Measurements from ENCODE around the gene SF3A1.

DNA sequence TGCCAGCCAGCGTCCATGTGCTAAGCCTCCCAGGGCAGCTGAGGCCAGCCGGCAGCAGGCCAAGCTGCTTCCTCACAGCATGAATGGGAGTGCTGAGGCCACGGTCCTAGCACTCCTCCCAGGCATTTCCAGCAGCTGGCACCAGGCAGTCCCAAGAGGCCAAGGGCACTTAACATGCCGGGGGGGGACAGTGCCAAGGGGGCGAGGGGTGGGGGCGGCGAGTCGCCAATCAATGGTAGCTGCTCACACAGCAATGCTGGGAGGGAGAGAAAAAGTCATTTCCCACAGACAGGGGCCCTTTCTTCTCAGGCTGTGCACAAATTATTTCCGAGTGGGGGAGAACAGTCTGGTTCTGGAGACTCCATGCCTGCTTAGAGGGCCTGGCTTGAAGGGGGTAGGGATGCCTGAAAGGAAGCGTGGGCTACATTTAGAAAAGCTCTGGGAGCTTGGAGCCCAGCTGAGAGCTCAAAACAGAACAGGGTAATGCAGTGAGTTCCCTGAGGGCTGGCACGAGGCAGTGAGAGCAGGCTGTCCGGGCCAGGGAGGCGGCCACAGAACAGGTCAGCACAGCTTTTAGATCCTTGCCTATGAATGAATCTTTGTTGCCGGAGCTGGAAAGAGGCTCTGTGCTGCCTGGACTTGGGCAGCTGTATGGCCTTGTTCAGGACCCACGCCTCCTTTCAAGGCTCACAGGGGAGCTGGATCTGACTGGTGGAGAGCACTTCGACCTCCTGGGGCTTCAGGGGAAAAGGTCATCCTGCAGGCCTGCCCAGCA lies 15.6 kb downstream of the SF3A1 start:
- TF ChIP-seq RAD21 (IDR thresholded peaks at IDR 0.05): no peak
- TF ChIP-seq CTCF (IDR thresholded peaks at IDR 0.05; ENCODE audit: low read depth, low read length, missing input control): no peak
- no peak for TF ChIP-seq HNF4A (conservative IDR thresholded peaks at IDR 0.05)
- no peak for TF ChIP-seq REST (IDR thresholded peaks at IDR 0.05)
- TF ChIP-seq MAX (IDR thresholded peaks at IDR 0.05): no peak
- TF ChIP-seq GABPA (IDR thresholded peaks at IDR 0.05 in 1 of 2, conservative IDR thresholded peaks at IDR 0.05 in 1 of 2): no peak
- TF ChIP-seq YY1 (IDR thresholded peaks at IDR 0.05): no peak
- TF ChIP-seq, protein P1, sequence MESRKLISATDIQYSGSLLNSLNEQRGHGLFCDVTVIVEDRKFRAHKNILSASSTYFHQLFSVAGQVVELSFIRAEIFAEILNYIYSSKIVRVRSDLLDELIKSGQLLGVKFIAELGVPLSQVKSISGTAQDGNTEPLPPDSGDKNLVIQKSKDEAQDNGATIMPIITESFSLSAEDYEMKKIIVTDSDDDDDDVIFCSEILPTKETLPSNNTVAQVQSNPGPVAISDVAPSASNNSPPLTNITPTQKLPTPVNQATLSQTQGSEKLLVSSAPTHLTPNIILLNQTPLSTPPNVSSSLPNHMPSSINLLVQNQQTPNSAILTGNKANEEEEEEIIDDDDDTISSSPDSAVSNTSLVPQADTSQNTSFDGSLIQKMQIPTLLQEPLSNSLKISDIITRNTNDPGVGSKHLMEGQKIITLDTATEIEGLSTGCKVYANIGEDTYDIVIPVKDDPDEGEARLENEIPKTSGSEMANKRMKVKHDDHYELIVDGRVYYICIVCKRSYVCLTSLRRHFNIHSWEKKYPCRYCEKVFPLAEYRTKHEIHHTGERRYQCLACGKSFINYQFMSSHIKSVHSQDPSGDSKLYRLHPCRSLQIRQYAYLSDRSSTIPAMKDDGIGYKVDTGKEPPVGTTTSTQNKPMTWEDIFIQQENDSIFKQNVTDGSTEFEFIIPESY (IDR thresholded peaks at IDR 0.05): no peak
- TF ChIP-seq SP1 (IDR thresholded peaks at IDR 0.05): no peak

Measured in liver (tissue), 3 donors.